ES-I3 (cell line): ENCODE measurements around the gene HES1.
"Not testable (repeated sequence)": the region's sequence is repeated elsewhere in the genome, so short reads cannot be mapped to it uniquely, and the experiment has no call there.

Source experiments
- H3K36me3 ChIP-seq: 2 replicates; pipeline ENCODE4 v1.6.1; 2013; ENCODE audit warnings: mild to moderate bottlenecking, low read length, control low read depth, moderate library complexity; ENCODE audit not compliant: insufficient read depth
- H3K4me1 ChIP-seq: 2 replicates; pipeline ENCODE4 v1.6.1; 2013; ENCODE audit warnings: mild to moderate bottlenecking, control low read depth, low read length; ENCODE audit not compliant: insufficient read depth
- H3K9ac ChIP-seq: 2 replicates; pipeline ENCODE4 v1.6.1; 2013; ENCODE audit warnings: low read depth, mild to moderate bottlenecking, low read length, moderate library complexity
- H3K9me3 ChIP-seq: 2 replicates; pipeline ENCODE4 v1.6.1; 2013; ENCODE audit warnings: mild to moderate bottlenecking, low read length, moderate library complexity; ENCODE audit not compliant: control insufficient read depth, insufficient read depth

The HES1 gene

GRCh38 chr3:194137506-194138474 lies 1.8 kb downstream of the HES1 start:
- no peaks in the 10 kb centered on the region for H3K36me3 ChIP-seq
- peak overlapping the region; percentile 52; the same call in 1 of the 2 replicates for H3K9ac ChIP-seq
- peaks cover 22% of the 10 kb centered on the region for H3K4me1 ChIP-seq
- H3K9me3 ChIP-seq = no peaks in the 10 kb centered on the region

- H3K36me3 ChIP-seq = no peaks in the 10 kb centered on the region
- no peaks in the 10 kb centered on the region for H3K9me3 ChIP-seq
- no peak overlapping the region for H3K9ac ChIP-seq
- H3K4me1 ChIP-seq = peaks cover 15% of the 10 kb centered on the region
Observed at GRCh38 chr3:194138732-194139070, 2.8 kb downstream of the HES1 start.

GRCh38 chr3:194139071-194139813 lies 3.3 kb downstream of the HES1 start:
- Histone ChIP-seq H3K36me3 (no peaks in the 10 kb centered on the region), H3K9ac (peak overlapping the region; percentile 21; the same call in 1 of the 2 replicates), H3K4me1 (peaks cover 15% of the 10 kb centered on the region)

GRCh38 chr3:194139814-194140391 lies 4.0 kb downstream of the HES1 start:
- Histone ChIP-seq H3K9ac (peak overlapping the region; percentile 21), H3K9me3 (no peaks in the 10 kb centered on the region), H3K4me1 (peaks cover 15% of the 10 kb centered on the region), H3K36me3 (no peaks in the 10 kb centered on the region)

More at GRCh38 chr3:194139071-194139813, 3.3 kb downstream of the HES1 start:
- no peaks in the 10 kb centered on the region for H3K9me3 ChIP-seq

GRCh38 chr3:194140520-194141414 lies 4.8 kb downstream of the HES1 start:
- H3K4me1 ChIP-seq = peaks cover 15% of the 10 kb centered on the region
- no peaks in the 10 kb centered on the region for H3K9me3 ChIP-seq
- H3K36me3 ChIP-seq = no peaks in the 10 kb centered on the region
- H3K9ac ChIP-seq = peak overlapping the region; percentile 21

- peaks cover 15% of the 10 kb centered on the region for H3K4me1 ChIP-seq
- no peaks in the 10 kb centered on the region for H3K9me3 ChIP-seq
- H3K9ac ChIP-seq = peak overlapping the region; percentile 59
Observed at GRCh38 chr3:194141415-194142155, 5.6 kb downstream of the HES1 start.

GRCh38 chr3:194142156-194142910 lies 6.4 kb downstream of the HES1 start:
- Histone ChIP-seq H3K4me1 (peaks cover 15% of the 10 kb centered on the region), H3K9me3 (no peaks in the 10 kb centered on the region), H3K9ac (peak overlapping the region; percentile 59), H3K36me3 (no peaks in the 10 kb centered on the region)

More at GRCh38 chr3:194141415-194142155, 5.6 kb downstream of the HES1 start:
- H3K36me3 ChIP-seq = no peaks in the 10 kb centered on the region

- H3K36me3 ChIP-seq = no peaks in the 10 kb centered on the region
- peaks cover 10% of the 10 kb centered on the region for H3K4me1 ChIP-seq
- no peaks in the 10 kb centered on the region for H3K9me3 ChIP-seq
- H3K9ac ChIP-seq = no peak overlapping the region
Observed at GRCh38 chr3:194145702-194146101, 9.8 kb downstream of the HES1 start.

- Histone ChIP-seq H3K9me3 (no peaks in the 10 kb centered on the region), H3K4me1 (peaks cover 1% of the 10 kb centered on the region), H3K9ac (no peak overlapping the region), H3K36me3 (no peaks in the 10 kb centered on the region)
Observed at GRCh38 chr3:194147679-194148078, 11.7 kb downstream of the HES1 start.

- Histone ChIP-seq H3K9ac (no peak overlapping the region), H3K9me3 (no peaks in the 10 kb centered on the region), H3K4me1 (no peaks in the 10 kb centered on the region; the same call in 1 of the 2 replicates), H3K36me3 (no peaks in the 10 kb centered on the region)
Observed at GRCh38 chr3:194148383-194148782, 12.4 kb downstream of the HES1 start.

- Histone ChIP-seq H3K36me3 (no peaks in the 10 kb centered on the region), H3K4me1 (no peaks in the 10 kb centered on the region; the same call in 1 of the 2 replicates), H3K9ac (no peak overlapping the region), H3K9me3 (peaks cover 6% of the 10 kb centered on the region; the same call in 1 of the 2 replicates)
Observed at GRCh38 chr3:194150252-194150934, 14.4 kb downstream of the HES1 start.

- H3K9me3 ChIP-seq, H3K4me1 ChIP-seq, H3K36me3 ChIP-seq, H3K9ac ChIP-seq: not testable (repeated sequence)
Observed at GRCh38 chr3:194150935-194151302, 15.0 kb downstream of the HES1 start.
